HG03457 (cell line): Measurements from ENCODE around the gene DCAF11.

Experiments used
- ATAC-seq: cut with Tn5 transposase; IDR thresholded peaks from one replicate; pipeline ENCODE4 v1.9.1; 2021; ENCODE audit warnings: moderate number of reproducible peaks; ENCODE audit not compliant: unreplicated experiment

DCAF11 gene

GRCh38 chr14:24137529-24138395, 23.2 kb downstream of the DCAF11 start:
- no peak for ATAC-seq

- ATAC-seq: no peak
Measured at GRCh38 chr14:24138396-24139271, 24.1 kb downstream of the DCAF11 start.

GRCh38 chr14:24139272-24139934, 24.8 kb downstream of the DCAF11 start:
- no peak for ATAC-seq

DNA sequence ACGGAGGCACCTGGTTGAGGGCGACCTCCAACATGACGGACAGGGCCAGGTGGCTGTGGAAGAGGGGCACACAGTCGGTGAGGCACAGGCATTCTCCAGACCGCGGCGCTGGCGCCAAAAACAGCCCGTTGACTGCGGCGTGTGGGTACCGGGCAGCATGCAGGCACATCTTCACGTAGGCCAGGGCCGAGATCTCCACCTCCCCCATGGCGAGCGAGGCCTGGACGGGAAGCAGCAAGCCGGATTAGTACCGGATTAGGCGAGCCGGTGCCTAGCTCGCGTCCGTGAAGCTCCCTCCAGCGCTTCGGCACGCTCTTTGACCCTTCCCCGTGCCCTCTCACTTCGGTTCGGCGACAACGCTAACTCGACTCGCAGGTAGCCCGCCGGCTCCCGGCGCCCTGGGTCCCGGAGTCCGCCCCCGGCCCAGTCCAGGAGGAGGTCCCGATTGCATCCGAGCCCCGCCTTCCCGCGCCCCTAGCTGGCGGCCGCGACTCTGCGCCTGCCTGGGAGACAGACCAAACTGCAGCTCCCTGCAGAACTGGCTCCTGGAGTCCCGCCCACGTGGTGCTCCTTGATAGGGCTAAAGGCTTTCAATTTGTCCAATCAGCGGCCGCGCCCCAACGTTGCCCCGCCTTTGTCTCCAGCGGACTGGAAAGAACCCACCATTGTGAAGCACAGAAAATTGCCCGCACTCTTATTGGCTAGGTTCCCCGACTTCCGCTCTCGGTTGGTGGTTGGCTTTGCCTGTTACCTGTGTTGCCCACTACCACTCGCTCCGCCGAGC, 26.7 kb downstream of the DCAF11 start, which contains the start of gene EMC9:
TSS of gene EMC9 (minus strand) at position 495 of the 784 bp plus-strand sequence. CDS start at position 208, 287 bp downstream.
- ATAC-seq: peak; percentile 60

GRCh38 chr14:24143511-24143910, 28.9 kb downstream of the DCAF11 start:
- no peak for ATAC-seq

DNA sequence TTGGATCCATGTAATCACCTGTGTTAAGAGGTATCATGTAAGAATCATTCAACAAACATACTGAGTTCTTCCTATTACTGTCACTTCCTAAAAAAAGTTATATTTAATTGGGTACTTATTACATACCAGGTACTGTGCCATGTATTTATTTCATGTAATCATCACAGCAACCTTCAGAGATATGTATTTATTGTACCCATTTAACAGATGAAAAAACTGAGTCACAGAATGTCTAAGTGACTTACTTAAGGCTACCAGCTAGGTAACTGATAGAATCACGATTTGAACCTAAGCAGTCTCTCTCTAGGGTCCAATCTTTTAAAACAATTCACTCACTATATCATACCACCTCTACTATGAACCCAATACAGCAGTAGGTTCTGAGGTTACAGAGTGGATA, 29.9 kb downstream of the DCAF11 start:
- ATAC-seq: no peak

GRCh38 chr14:24145219-24145618, 30.6 kb downstream of the DCAF11 start:
- no peak for ATAC-seq

GRCh38 chr14:24145690-24146452, 31.3 kb downstream of the DCAF11 start:
- no peak for ATAC-seq

DNA sequence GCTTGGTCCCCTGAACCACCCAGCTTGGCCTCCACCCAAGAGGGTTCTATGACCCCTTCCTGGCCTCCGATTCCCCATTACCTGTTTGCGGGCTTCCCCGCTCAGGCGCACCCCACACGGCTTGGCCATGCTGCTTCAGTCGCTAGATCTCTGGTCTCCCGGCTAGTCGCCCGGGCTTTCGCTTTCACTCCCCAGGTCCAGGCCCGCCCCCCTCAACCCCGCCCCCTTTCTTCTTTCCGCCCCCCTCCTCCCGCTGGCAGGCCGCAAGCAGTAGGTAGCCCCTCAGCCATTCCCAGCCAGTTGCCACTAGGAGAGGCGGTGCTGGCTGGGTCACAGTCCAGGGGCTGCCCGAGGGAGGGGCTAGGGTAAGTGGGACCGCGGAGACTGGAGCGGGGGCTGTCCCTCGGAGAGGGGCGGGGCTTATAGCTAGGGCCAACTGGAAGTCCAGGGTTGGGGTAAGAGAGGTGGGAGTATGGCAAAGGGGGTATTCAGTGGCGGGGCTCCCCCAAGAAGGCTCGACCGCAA, 31.9 kb downstream of the DCAF11 start, which contains the start of gene PSME2:
TSS of gene PSME2 (minus strand) at position 158 of the 525 bp plus-strand sequence. CDS start at position 129, 29 bp downstream.
- peak; percentile 53 for ATAC-seq

- ATAC-seq: peak; percentile 68
Measured at GRCh38 chr14:24146978-24147760, 32.6 kb downstream of the DCAF11 start, which contains the start of gene RNF31. RNF31 (plus strand) TSS chr14:24147498; CDS start chr14:24147699, 201 bp downstream.

DNA sequence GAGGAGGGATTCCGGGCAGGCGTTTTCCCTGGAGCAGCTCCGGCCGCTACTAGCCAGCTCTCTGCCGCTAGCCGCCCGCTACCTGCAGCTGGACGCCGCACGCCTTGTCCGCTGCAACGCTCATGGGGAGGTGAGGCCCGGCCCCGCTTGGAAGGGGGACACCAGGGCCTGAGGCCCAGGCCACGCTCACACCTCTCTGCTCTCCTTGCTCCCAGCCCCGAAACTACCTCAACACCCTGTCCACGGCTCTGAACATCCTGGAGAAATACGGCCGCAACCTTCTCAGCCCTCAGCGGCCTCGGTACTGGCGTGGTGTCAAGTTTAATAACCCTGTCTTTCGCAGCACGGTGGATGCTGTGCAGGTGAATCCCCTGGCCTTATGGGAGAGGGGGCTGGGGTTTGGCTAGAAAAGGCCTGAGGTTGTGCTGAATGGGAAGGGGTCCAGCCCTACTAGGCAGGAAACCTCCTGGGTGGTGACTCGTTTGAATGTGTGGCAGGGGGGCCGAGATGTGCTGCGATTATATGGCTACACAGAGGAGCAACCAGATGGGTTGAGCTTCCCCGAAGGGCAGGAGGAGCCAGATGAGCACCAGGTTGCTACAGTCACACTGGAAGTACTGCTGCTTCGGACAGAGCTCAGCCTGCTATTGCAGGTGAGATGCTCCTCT, 33.3 kb downstream of the DCAF11 start:
- ATAC-seq: no peak

DNA sequence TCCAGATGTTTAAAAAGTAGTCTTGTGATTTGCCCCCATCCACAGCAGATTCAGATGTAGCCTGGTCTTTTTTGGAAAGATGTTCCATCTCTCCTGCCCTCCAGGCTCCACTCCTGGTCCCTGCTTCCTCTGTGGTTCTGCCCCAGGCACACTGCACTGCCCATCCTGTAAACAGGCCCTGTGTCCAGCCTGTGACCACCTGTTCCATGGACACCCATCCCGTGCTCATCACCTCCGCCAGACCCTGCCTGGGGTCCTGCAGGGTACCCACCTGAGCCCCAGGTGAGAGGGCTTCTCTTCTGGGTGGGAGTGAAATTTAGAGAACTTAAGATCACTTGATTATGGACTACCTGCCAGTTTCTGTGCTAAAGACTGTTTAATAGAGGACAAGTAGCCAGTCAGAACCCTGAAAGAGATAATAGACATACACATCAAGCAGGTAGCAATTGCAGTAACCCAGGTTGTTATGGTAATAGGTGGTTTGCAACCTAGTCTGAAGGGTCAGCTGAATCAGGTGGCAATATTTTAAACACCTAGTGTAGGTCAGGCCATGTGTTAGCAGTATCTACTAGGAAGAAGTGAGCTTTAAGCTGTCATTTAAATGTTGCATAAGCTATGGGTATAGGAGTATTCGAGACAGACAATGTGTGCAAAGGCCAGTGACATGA, 34.9 kb downstream of the DCAF11 start:
- no peak for ATAC-seq

- no peak for ATAC-seq
Measured at GRCh38 chr14:24150061-24150460, 35.5 kb downstream of the DCAF11 start.

- no peak for ATAC-seq
Measured at GRCh38 chr14:24150567-24150966, 36.0 kb downstream of the DCAF11 start.

DNA sequence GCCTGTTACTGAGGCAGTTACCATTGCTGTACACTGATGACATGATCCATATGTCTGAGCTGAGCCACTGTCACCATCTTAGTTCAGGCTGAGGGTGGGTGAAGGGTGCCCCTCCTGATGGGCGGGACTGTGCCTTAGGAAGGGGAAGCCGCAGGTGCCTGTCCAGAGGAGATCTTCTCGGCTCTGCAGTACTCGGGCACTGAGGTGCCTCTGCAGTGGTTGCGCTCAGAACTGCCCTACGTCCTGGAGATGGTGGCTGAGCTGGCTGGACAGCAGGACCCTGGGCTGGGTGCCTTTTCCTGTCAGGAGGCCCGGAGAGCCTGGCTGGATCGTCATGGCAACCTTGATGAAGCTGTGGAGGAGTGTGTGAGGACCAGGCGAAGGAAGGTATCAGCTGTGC, 36.4 kb downstream of the DCAF11 start:
- no peak for ATAC-seq

DNA sequence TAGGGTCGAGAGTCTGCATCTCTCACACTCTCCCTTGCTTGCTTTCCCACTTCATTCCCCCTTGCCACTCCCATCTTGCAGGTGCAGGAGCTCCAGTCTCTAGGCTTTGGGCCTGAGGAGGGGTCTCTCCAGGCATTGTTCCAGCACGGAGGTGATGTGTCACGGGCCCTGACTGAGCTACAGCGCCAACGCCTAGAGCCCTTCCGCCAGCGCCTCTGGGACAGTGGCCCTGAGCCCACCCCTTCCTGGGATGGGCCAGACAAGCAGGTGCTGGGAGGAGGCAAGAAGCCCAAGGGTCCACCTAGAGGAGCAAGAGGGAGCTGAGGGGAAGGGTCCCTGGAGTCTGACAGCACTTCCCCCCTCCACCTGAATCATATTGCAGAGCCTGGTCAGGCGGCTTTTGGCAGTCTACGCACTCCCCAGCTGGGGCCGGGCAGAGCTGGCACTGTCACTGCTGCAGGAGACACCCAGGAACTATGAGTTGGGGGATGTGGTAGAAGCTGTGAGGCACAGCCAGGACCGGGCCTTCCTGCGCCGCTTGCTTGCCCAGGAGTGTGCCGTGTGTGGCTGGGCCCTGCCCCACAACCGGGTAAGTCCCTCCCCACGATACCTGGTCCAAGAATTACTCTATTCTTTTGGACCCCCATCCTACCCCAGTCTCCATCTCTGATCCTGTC, 37.0 kb downstream of the DCAF11 start:
- no peak for ATAC-seq

DNA sequence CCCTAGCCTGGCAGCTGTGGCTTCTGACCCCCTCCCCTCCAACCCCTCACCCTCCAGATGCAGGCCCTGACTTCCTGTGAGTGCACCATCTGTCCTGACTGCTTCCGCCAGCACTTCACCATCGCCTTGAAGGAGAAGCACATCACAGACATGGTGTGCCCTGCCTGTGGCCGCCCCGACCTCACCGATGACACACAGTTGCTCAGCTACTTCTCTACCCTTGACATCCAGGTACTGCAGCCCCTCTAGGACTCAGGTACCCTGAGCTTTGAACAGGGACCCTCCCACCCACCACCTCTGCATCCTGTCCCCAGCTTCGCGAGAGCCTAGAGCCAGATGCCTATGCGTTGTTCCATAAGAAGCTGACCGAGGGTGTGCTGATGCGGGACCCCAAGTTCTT, 40.5 kb downstream of the DCAF11 start:
- no peak for ATAC-seq
